ENCODE data around the gene AMIGO1.
"Not testable (repeated sequence)": the region's sequence is repeated elsewhere in the genome, so short reads cannot be mapped to it uniquely, and the experiment has no call there.

AMIGO1 gene

DNA sequence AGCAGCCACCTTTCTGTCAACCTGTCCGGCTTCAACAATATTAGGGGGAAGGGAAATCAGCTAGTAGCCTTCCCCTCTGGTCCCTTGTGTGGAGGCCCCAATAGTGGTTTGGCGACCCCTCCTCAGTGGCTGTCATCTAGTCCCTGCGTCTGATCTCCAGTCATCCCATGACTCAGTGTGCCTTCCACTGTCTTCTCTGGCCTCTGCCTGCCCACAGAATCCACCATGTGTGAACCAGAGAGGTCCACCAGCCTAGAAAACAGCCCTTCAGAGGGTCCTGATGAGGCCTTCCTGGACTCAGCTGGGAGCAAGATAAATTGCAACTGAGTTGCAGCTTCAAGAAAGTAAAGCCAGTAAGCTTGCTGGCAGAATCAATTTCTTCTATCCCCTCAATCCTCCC lies 29.6 kb downstream of the AMIGO1 start:
- 82 to 93% methylated on average over 3 of the region's 3 CpGs for WGBS, 2 experiments (ENCODE audit: insufficient coverage in 2 of 2)
- H3K4me1 ChIP-seq (ENCODE audit: control insufficient read depth, insufficient read depth, low read length, poor library complexity, severe bottlenecking), result peaks cover 4% of the 10 kb centered on the region
- no peak overlapping the region for H3K4me3 ChIP-seq (ENCODE audit: extremely low read depth, insufficient read depth, low read length, poor library complexity, severe bottlenecking)
- no peaks in the 10 kb centered on the region for H3K36me3 ChIP-seq (ENCODE audit: control insufficient read depth, insufficient read depth, low read length)
- H3K27ac ChIP-seq (ENCODE audit: low read depth, low read length, severe bottlenecking), result no peak overlapping the region
- no peaks in the 10 kb centered on the region for H3K9me3 ChIP-seq (ENCODE audit: control insufficient read depth, low read length)

- Histone ChIP-seq H3K4me1 (ENCODE audit: control insufficient read depth, insufficient read depth, low read length, poor library complexity, severe bottlenecking) (no peaks in the 10 kb centered on the region), H3K36me3 (ENCODE audit: control insufficient read depth, insufficient read depth, low read length) (no peaks in the 10 kb centered on the region), H3K9me3 (ENCODE audit: control insufficient read depth, low read length) (no peaks in the 10 kb centered on the region), H3K27ac (ENCODE audit: low read depth, low read length, severe bottlenecking) (no peak overlapping the region), H3K4me3 (ENCODE audit: extremely low read depth, insufficient read depth, low read length, poor library complexity, severe bottlenecking) (no peak overlapping the region)
- WGBS, 2 experiments (ENCODE audit: insufficient coverage in 2 of 2), result 78 to 89% methylated on average over 5 of the region's 5 CpGs
Observed at GRCh38 chr1:109479311-109479710, 30.2 kb downstream of the AMIGO1 start.

GRCh38 chr1:109478806-109479205 lies 30.7 kb downstream of the AMIGO1 start:
- no peaks in the 10 kb centered on the region for H3K4me1 ChIP-seq (ENCODE audit: control insufficient read depth, insufficient read depth, low read length, poor library complexity, severe bottlenecking)
- no peak overlapping the region for H3K4me3 ChIP-seq (ENCODE audit: extremely low read depth, insufficient read depth, low read length, poor library complexity, severe bottlenecking)
- H3K27ac ChIP-seq (ENCODE audit: low read depth, low read length, severe bottlenecking), result no peak overlapping the region
- no peaks in the 10 kb centered on the region for H3K9me3 ChIP-seq (ENCODE audit: control insufficient read depth, low read length)
- 43 to 48% methylated on average over 5 to 6 of the region's 7 CpGs for WGBS, 2 experiments (ENCODE audit: insufficient coverage in 2 of 2)
- no peaks in the 10 kb centered on the region for H3K36me3 ChIP-seq (ENCODE audit: control insufficient read depth, insufficient read depth, low read length)

- H3K36me3 ChIP-seq (ENCODE audit: control insufficient read depth, insufficient read depth, low read length), result no peaks in the 10 kb centered on the region
Observed at GRCh38 chr1:109477821-109478220, 31.7 kb downstream of the AMIGO1 start.

GRCh38 chr1:109476825-109477224 lies 32.7 kb downstream of the AMIGO1 start:
- Histone ChIP-seq H3K4me1 (ENCODE audit: control insufficient read depth, insufficient read depth, low read length, poor library complexity, severe bottlenecking) (no peaks in the 10 kb centered on the region), H3K27ac (ENCODE audit: low read depth, low read length, severe bottlenecking) (no peak overlapping the region), H3K4me3 (ENCODE audit: extremely low read depth, insufficient read depth, low read length, poor library complexity, severe bottlenecking) (no peak overlapping the region), H3K36me3 (ENCODE audit: control insufficient read depth, insufficient read depth, low read length) (no peaks in the 10 kb centered on the region), H3K9me3 (ENCODE audit: control insufficient read depth, low read length) (no peaks in the 10 kb centered on the region)
- 65 to 88% methylated on average over 1 to 2 of the region's 8 CpGs for WGBS, 2 experiments (ENCODE audit: insufficient coverage in 2 of 2)

More at GRCh38 chr1:109477821-109478220, 31.7 kb downstream of the AMIGO1 start:
- Histone ChIP-seq H3K27ac (ENCODE audit: low read depth, low read length, severe bottlenecking) (no peak overlapping the region), H3K4me3 (ENCODE audit: extremely low read depth, insufficient read depth, low read length, poor library complexity, severe bottlenecking) (no peak overlapping the region), H3K9me3 (ENCODE audit: control insufficient read depth, low read length) (no peaks in the 10 kb centered on the region), H3K4me1 (ENCODE audit: control insufficient read depth, insufficient read depth, low read length, poor library complexity, severe bottlenecking) (no peaks in the 10 kb centered on the region)
- 75 to 84% methylated on average over 5 to 6 of the region's 6 CpGs for WGBS, 2 experiments (ENCODE audit: insufficient coverage in 2 of 2)

- Histone ChIP-seq H3K4me1 (ENCODE audit: control insufficient read depth, insufficient read depth, low read length, poor library complexity, severe bottlenecking) (no peaks in the 10 kb centered on the region), H3K27ac (ENCODE audit: low read depth, low read length, severe bottlenecking) (no peak overlapping the region), H3K36me3 (ENCODE audit: control insufficient read depth, insufficient read depth, low read length) (no peaks in the 10 kb centered on the region), H3K9me3 (ENCODE audit: control insufficient read depth, low read length) (no peaks in the 10 kb centered on the region), H3K4me3 (ENCODE audit: extremely low read depth, insufficient read depth, low read length, poor library complexity, severe bottlenecking) (no peak overlapping the region)
- 81 to 85% methylated on average over 9 of the region's 9 CpGs for WGBS, 2 experiments (ENCODE audit: insufficient coverage in 2 of 2)
Observed at GRCh38 chr1:109475261-109475660, 34.3 kb downstream of the AMIGO1 start.

GRCh38 chr1:109474697-109475096 lies 34.8 kb downstream of the AMIGO1 start:
- no peaks in the 10 kb centered on the region for H3K9me3 ChIP-seq (ENCODE audit: control insufficient read depth, low read length)
- H3K4me3 ChIP-seq (ENCODE audit: extremely low read depth, insufficient read depth, low read length, poor library complexity, severe bottlenecking), result no peak overlapping the region
- H3K27ac ChIP-seq (ENCODE audit: low read depth, low read length, severe bottlenecking), result no peak overlapping the region
- no peaks in the 10 kb centered on the region for H3K4me1 ChIP-seq (ENCODE audit: control insufficient read depth, insufficient read depth, low read length, poor library complexity, severe bottlenecking)
- WGBS, 2 experiments (ENCODE audit: insufficient coverage in 2 of 2), result 85 to 91% methylated on average over 1 of the region's 1 CpG
- H3K36me3 ChIP-seq (ENCODE audit: control insufficient read depth, insufficient read depth, low read length), result no peaks in the 10 kb centered on the region

DNA sequence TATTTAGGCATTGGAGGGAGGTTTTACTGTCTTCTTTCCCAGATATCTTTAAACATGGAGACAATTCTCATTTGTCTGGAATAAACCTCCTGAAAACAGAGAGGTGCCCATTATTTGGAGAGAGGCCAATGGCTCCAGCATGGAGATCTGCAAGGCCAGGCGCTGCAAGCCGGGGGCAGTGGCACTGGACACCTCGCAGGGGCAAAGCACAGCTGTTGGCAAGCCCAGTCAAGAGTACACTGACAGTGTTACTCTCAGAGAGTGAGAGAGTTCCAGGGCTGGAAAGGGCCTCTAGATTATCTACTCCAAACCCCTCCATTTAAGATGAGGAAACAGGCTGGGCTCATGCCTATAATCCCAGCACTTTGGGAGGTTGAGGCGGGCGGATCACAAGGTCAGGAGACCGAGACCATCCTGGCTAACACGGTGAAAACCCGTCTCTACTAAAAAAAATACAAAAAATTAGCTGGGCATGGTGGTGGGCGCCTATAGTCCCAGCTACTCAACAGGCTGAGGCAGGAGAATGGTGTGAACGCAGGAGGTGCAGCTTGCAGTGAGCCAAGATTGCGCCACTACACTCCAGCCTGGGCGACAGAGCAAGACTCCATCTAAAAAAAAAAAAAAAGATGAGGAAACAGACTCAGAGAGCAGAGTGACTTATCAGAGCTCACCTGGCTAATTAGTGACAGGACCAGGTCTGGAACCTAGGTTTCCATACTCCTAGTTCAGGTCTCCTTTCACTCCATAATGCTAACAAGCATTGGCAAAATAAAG lies 36.1 kb downstream of the AMIGO1 start:
- H3K36me3 ChIP-seq (ENCODE audit: control insufficient read depth, insufficient read depth, low read length); H3K9me3 ChIP-seq (ENCODE audit: control insufficient read depth, low read length); H3K4me1 ChIP-seq (ENCODE audit: control insufficient read depth, insufficient read depth, low read length, poor library complexity, severe bottlenecking); H3K27ac ChIP-seq (ENCODE audit: low read depth, low read length, severe bottlenecking); H3K4me3 ChIP-seq (ENCODE audit: extremely low read depth, insufficient read depth, low read length, poor library complexity, severe bottlenecking): not testable (repeated sequence)
- 92 to 93% methylated on average over 7 to 8 of the region's 12 CpGs for WGBS, 2 experiments (ENCODE audit: insufficient coverage in 2 of 2)

GRCh38 chr1:109472779-109473178 lies 36.7 kb downstream of the AMIGO1 start:
- 57 to 64% methylated on average over 1 to 2 of the region's 3 CpGs for WGBS, 2 experiments (ENCODE audit: insufficient coverage in 2 of 2)
- H3K4me3 ChIP-seq (ENCODE audit: extremely low read depth, insufficient read depth, low read length, poor library complexity, severe bottlenecking), result no peak overlapping the region
- no peak overlapping the region for H3K27ac ChIP-seq (ENCODE audit: low read depth, low read length, severe bottlenecking)
- H3K4me1 ChIP-seq (ENCODE audit: control insufficient read depth, insufficient read depth, low read length, poor library complexity, severe bottlenecking), result no peaks in the 10 kb centered on the region
- no peaks in the 10 kb centered on the region for H3K36me3 ChIP-seq (ENCODE audit: control insufficient read depth, insufficient read depth, low read length)
- no peaks in the 10 kb centered on the region for H3K9me3 ChIP-seq (ENCODE audit: control insufficient read depth, low read length)

GRCh38 chr1:109470245-109470644 lies 39.3 kb downstream of the AMIGO1 start:
- Histone ChIP-seq H3K27ac (ENCODE audit: low read depth, low read length, severe bottlenecking) (no peak overlapping the region), H3K36me3 (ENCODE audit: control insufficient read depth, insufficient read depth, low read length) (no peaks in the 10 kb centered on the region), H3K9me3 (ENCODE audit: control insufficient read depth, low read length) (no peaks in the 10 kb centered on the region), H3K4me3 (ENCODE audit: extremely low read depth, insufficient read depth, low read length, poor library complexity, severe bottlenecking) (no peak overlapping the region), H3K4me1 (ENCODE audit: control insufficient read depth, insufficient read depth, low read length, poor library complexity, severe bottlenecking) (no peaks in the 10 kb centered on the region)
- 79 to 82% methylated on average over 4 to 5 of the region's 6 CpGs for WGBS, 2 experiments (ENCODE audit: insufficient coverage in 2 of 2)

GRCh38 chr1:109468903-109469302 lies 40.6 kb downstream of the AMIGO1 start:
- Histone ChIP-seq H3K4me3 (ENCODE audit: extremely low read depth, insufficient read depth, low read length, poor library complexity, severe bottlenecking) (no peak overlapping the region), H3K36me3 (ENCODE audit: control insufficient read depth, insufficient read depth, low read length) (no peaks in the 10 kb centered on the region), H3K4me1 (ENCODE audit: control insufficient read depth, insufficient read depth, low read length, poor library complexity, severe bottlenecking) (no peaks in the 10 kb centered on the region), H3K9me3 (ENCODE audit: control insufficient read depth, low read length) (no peaks in the 10 kb centered on the region), H3K27ac (ENCODE audit: low read depth, low read length, severe bottlenecking) (no peak overlapping the region)
- WGBS, 2 experiments (ENCODE audit: insufficient coverage in 2 of 2), result 11 to 44% methylated on average over 2 of the region's 2 CpGs

Measured in mesodermal cell (in vitro differentiated cells).